ENCODE results near the gene HS1BP3. TPM values are rescaled to one million over a fixed set of nuclear protein-coding genes. Genes with fewer than 3 reads are reported as not detected.

The HS1BP3 gene
- total and polyA plus RNA-seq, 2 donors = 7.2 to 17.4 TPM

- peaks cover 0 to 6% of the 10 kb centered on the region in 2 donors for H3K36me3 ChIP-seq (ENCODE audit: control insufficient read depth in 2 of 2, insufficient read depth in 2 of 2, low read length in 1 of 2)
- DNase-seq (ENCODE audit: low read depth in 6 of 9, low spot score in 9 of 9) = no peak
- WGBS = 96% methylated on average over 19 of the region's 19 CpGs
Measured at GRCh38 chr2:20625491-20626391, 25.2 kb downstream of the HS1BP3 start.

DNA sequence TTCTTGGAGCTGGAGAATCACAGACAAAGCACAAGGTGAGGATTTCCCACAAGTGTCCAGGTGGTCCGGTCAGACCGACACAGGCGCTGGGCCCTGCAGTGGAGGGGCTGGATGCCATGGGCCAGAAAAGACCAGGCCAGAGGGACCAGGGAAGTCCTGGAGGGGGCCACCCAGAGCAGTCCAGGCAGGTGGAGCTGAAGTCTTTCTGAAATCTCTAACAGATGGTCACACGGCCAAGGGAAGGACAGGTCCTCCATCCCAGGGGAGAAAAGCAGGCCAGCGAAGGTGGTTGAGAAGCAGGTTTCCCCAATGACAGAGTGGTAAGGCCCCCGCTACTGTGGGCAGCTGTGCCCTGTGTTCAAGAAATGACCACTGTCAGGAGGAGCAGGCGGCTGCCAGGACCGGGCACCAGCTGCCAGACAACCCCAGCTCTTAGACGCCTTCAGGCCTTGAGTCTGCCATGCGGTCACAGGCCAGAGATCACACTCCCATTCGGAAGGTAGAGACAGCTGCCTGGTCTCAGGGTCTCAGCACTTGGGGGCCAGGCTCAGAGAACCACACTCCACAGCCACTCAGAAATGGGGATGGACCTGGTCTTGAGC lies 25.9 kb downstream of the HS1BP3 start:
- DNase-seq (ENCODE audit: low read depth in 6 of 9, low spot score in 9 of 9) = no peak
- Histone ChIP-seq H3K4me1 (ENCODE audit: control insufficient read depth in 2 of 2, insufficient read depth in 2 of 2, low read length in 2 of 2) (no peaks in the 10 kb centered on the region), H3K36me3 (ENCODE audit: control insufficient read depth in 2 of 2, insufficient read depth in 2 of 2, low read length in 1 of 2) (peaks cover 0 to 6% of the 10 kb centered on the region in 2 donors)

More at GRCh38 chr2:20625491-20626391, 25.2 kb downstream of the HS1BP3 start:
- Histone ChIP-seq H3K4me1 (ENCODE audit: control insufficient read depth in 2 of 2, insufficient read depth in 2 of 2, low read length in 2 of 2) (no peaks in the 10 kb centered on the region), H3K9me3 (ENCODE audit: control insufficient read depth in 2 of 2, insufficient read depth in 1 of 2, low read length in 1 of 2) (no peaks in the 10 kb centered on the region), H3K27me3 (ENCODE audit: control insufficient read depth in 2 of 2, insufficient read depth in 1 of 2, low read length in 1 of 2) (no peaks in the 10 kb centered on the region), H3K4me3 (ENCODE audit: low read length in 2 of 2) (no peak overlapping the region), H3K27ac (ENCODE audit: low read depth in 1 of 2, low read length in 1 of 2) (no peak overlapping the region)

GRCh38 chr2:20624156-20624883 lies 26.6 kb downstream of the HS1BP3 start:
- 91% methylated on average over 20 of the region's 20 CpGs for WGBS
- DNase-seq (ENCODE audit: low read depth in 6 of 9, low spot score in 9 of 9) = no peak
- Histone ChIP-seq H3K4me3 (ENCODE audit: low read length in 2 of 2) (no peak overlapping the region), H3K27ac (ENCODE audit: low read depth in 1 of 2, low read length in 1 of 2) (no peak overlapping the region), H3K4me1 (ENCODE audit: control insufficient read depth in 2 of 2, insufficient read depth in 2 of 2, low read length in 2 of 2) (no peaks in the 10 kb centered on the region), H3K27me3 (ENCODE audit: control insufficient read depth in 2 of 2, insufficient read depth in 1 of 2, low read length in 1 of 2) (no peaks in the 10 kb centered on the region), H3K9me3 (ENCODE audit: control insufficient read depth in 2 of 2, insufficient read depth in 1 of 2, low read length in 1 of 2) (no peaks in the 10 kb centered on the region), H3K36me3 (ENCODE audit: control insufficient read depth in 2 of 2, insufficient read depth in 2 of 2, low read length in 1 of 2) (peaks cover 0 to 6% of the 10 kb centered on the region in 2 donors)

More for the DNA sequence above, 25.9 kb downstream of the HS1BP3 start:
- Histone ChIP-seq H3K4me3 (ENCODE audit: low read length in 2 of 2) (no peak overlapping the region), H3K27ac (ENCODE audit: low read depth in 1 of 2, low read length in 1 of 2) (no peak overlapping the region), H3K9me3 (ENCODE audit: control insufficient read depth in 2 of 2, insufficient read depth in 1 of 2, low read length in 1 of 2) (no peaks in the 10 kb centered on the region), H3K27me3 (ENCODE audit: control insufficient read depth in 2 of 2, insufficient read depth in 1 of 2, low read length in 1 of 2) (no peaks in the 10 kb centered on the region)
- WGBS = 88% methylated on average over 11 of the region's 11 CpGs

- no peak for DNase-seq (ENCODE audit: low read depth in 6 of 9, low spot score in 9 of 9)
- Histone ChIP-seq H3K4me3 (ENCODE audit: low read length in 2 of 2) (no peak overlapping the region), H3K4me1 (ENCODE audit: control insufficient read depth in 2 of 2, insufficient read depth in 2 of 2, low read length in 2 of 2) (no peaks in the 10 kb centered on the region), H3K27ac (ENCODE audit: low read depth in 1 of 2, low read length in 1 of 2) (no peak overlapping the region), H3K27me3 (ENCODE audit: control insufficient read depth in 2 of 2, insufficient read depth in 1 of 2, low read length in 1 of 2) (no peaks in the 10 kb centered on the region), H3K36me3 (ENCODE audit: control insufficient read depth in 2 of 2, insufficient read depth in 2 of 2, low read length in 1 of 2) (peaks cover 0 to 6% of the 10 kb centered on the region in 2 donors), H3K9me3 (ENCODE audit: control insufficient read depth in 2 of 2, insufficient read depth in 1 of 2, low read length in 1 of 2) (no peaks in the 10 kb centered on the region)
- WGBS = 96% methylated on average over 7 of the region's 7 CpGs
Measured at GRCh38 chr2:20623741-20624155, 27.1 kb downstream of the HS1BP3 start.

DNA sequence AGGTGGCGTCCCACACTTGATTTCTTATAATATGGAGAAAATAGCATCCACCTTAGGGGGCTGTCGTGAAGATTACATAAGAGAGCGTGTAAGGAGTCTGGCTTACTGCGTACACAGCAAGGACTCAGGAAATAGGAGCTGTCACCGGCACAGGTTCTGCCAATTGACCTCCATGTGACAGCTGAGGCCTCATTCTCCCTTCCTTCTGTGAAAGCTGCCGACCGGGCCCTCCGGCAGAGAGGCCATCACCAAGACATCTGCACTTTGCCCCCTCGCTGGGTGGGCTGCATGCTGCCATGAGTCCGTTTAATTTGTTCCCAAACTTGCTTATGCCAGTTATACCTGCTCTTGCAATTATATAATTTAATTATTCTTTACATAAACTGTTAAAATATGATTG lies 27.7 kb downstream of the HS1BP3 start:
- Histone ChIP-seq H3K9me3 (ENCODE audit: control insufficient read depth in 2 of 2, insufficient read depth in 1 of 2, low read length in 1 of 2) (no peaks in the 10 kb centered on the region), H3K36me3 (ENCODE audit: control insufficient read depth in 2 of 2, insufficient read depth in 2 of 2, low read length in 1 of 2) (peaks cover 0 to 6% of the 10 kb centered on the region in 2 donors), H3K4me3 (ENCODE audit: low read length in 2 of 2) (no peak overlapping the region), H3K27me3 (ENCODE audit: control insufficient read depth in 2 of 2, insufficient read depth in 1 of 2, low read length in 1 of 2) (no peaks in the 10 kb centered on the region), H3K27ac (ENCODE audit: low read depth in 1 of 2, low read length in 1 of 2) (no peak overlapping the region), H3K4me1 (ENCODE audit: control insufficient read depth in 2 of 2, insufficient read depth in 2 of 2, low read length in 2 of 2) (no peaks in the 10 kb centered on the region)
- DNase-seq (ENCODE audit: low read depth in 6 of 9, low spot score in 9 of 9) = no peak
- WGBS = 91% methylated on average over 10 of the region's 10 CpGs

- DNase-seq (ENCODE audit: low read depth in 6 of 9, low spot score in 9 of 9) = no peak
- peaks cover 0 to under 1% of the 10 kb centered on the region in 2 donors for H3K4me1 ChIP-seq (ENCODE audit: control insufficient read depth in 2 of 2, insufficient read depth in 2 of 2, low read length in 2 of 2)
Measured at GRCh38 chr2:20622731-20623130, 28.2 kb downstream of the HS1BP3 start.

DNA sequence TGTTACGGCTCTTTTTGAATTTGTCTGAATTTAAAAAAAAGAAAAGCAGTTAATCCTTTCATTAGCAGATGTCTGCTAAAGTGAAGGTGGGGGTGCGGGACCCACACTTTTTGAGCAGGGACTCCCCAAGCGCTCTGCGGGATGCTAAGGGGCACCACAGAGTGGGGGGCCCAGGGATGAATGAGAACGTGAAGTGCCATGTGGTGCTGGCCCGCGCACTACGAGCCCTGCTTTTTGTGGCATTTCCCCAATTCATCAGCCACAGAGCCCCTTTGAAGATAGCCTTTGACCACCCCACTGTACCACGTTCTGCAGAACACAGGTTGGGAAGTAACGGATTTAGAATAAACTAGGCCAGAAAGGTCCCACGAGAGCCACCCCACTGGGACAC lies 28.6 kb downstream of the HS1BP3 start:
- Histone ChIP-seq H3K9me3 (ENCODE audit: control insufficient read depth in 2 of 2, insufficient read depth in 1 of 2, low read length in 1 of 2) (no peaks in the 10 kb centered on the region), H3K27ac (ENCODE audit: low read depth in 1 of 2, low read length in 1 of 2) (no peak overlapping the region), H3K4me3 (ENCODE audit: low read length in 2 of 2) (no peak overlapping the region), H3K36me3 (ENCODE audit: control insufficient read depth in 2 of 2, insufficient read depth in 2 of 2, low read length in 1 of 2) (peaks cover 0 to 6% of the 10 kb centered on the region in 2 donors), H3K27me3 (ENCODE audit: control insufficient read depth in 2 of 2, insufficient read depth in 1 of 2, low read length in 1 of 2) (no peaks in the 10 kb centered on the region), H3K4me1 (ENCODE audit: control insufficient read depth in 2 of 2, insufficient read depth in 2 of 2, low read length in 2 of 2) (peaks cover 0 to 4% of the 10 kb centered on the region in 2 donors)
- no peak for DNase-seq (ENCODE audit: low read depth in 6 of 9, low spot score in 9 of 9)
- WGBS = 96% methylated on average over 11 of the region's 11 CpGs

More at GRCh38 chr2:20622731-20623130, 28.2 kb downstream of the HS1BP3 start:
- H3K4me3 ChIP-seq (ENCODE audit: low read length in 2 of 2) = no peak overlapping the region
- peaks cover 0 to 6% of the 10 kb centered on the region in 2 donors for H3K36me3 ChIP-seq (ENCODE audit: control insufficient read depth in 2 of 2, insufficient read depth in 2 of 2, low read length in 1 of 2)
- H3K27me3 ChIP-seq (ENCODE audit: control insufficient read depth in 2 of 2, insufficient read depth in 1 of 2, low read length in 1 of 2) = no peaks in the 10 kb centered on the region
- H3K27ac ChIP-seq (ENCODE audit: low read depth in 1 of 2, low read length in 1 of 2) = no peak overlapping the region
- H3K9me3 ChIP-seq (ENCODE audit: control insufficient read depth in 2 of 2, insufficient read depth in 1 of 2, low read length in 1 of 2) = no peaks in the 10 kb centered on the region
- WGBS = 92% methylated on average over 10 of the region's 10 CpGs

- Histone ChIP-seq H3K27ac (ENCODE audit: low read depth in 1 of 2, low read length in 1 of 2) (no peak overlapping the region), H3K9me3 (ENCODE audit: control insufficient read depth in 2 of 2, insufficient read depth in 1 of 2, low read length in 1 of 2) (no peaks in the 10 kb centered on the region), H3K27me3 (ENCODE audit: control insufficient read depth in 2 of 2, insufficient read depth in 1 of 2, low read length in 1 of 2) (no peaks in the 10 kb centered on the region), H3K36me3 (ENCODE audit: control insufficient read depth in 2 of 2, insufficient read depth in 2 of 2, low read length in 1 of 2) (peaks cover 0 to 6% of the 10 kb centered on the region in 2 donors), H3K4me3 (ENCODE audit: low read length in 2 of 2) (no peak overlapping the region), H3K4me1 (ENCODE audit: control insufficient read depth in 2 of 2, insufficient read depth in 2 of 2, low read length in 2 of 2) (peaks cover 0 to 11% of the 10 kb centered on the region in 2 donors)
- no peak for DNase-seq (ENCODE audit: low read depth in 6 of 9, low spot score in 9 of 9)
- 92% methylated on average over 12 of the region's 12 CpGs for WGBS
Measured at GRCh38 chr2:20621366-20622295, 29.3 kb downstream of the HS1BP3 start.
